Neural progenitor cell (in vitro differentiated cells): ENCODE measurements around the gene FBP1. TPM values are rescaled to one million over a fixed set of nuclear protein-coding genes. Genes with fewer than 3 reads are reported as not detected.
A peak's percentile ranks its signal among the peaks of the same experiment; 100 is the strongest.

Source experiments
- DNase-seq: peaks from one replicate; pipeline ENCODE4 v3.0.0-alpha.2; 2016; ENCODE audit warnings: low spot score
- H2AFZ ChIP-seq: fragments of 200-600 bp; sonication (generic); replicated peaks from 2 replicates; pipeline ENCODE4 v1.6.1; 2016; ENCODE audit warnings: antibody characterized with exemption
- H3F3A ChIP-seq: fragments of 200-600 bp; sonication (generic); 2 replicates; pipeline ENCODE4 v1.6.1; 2016; ENCODE audit warnings: antibody characterized with exemption, low read depth
- H3K27ac ChIP-seq: fragments of 200-600 bp; sonication (generic); 2 replicates; pipeline ENCODE4 v1.5.1; 2016; ENCODE audit warnings: mild to moderate bottlenecking
- H3K27me3 ChIP-seq: fragments of 200-600 bp; sonication (generic); 2 replicates; pipeline ENCODE4 v1.6.1; 2016; ENCODE audit warnings: mild to moderate bottlenecking, moderate library complexity
- H3K36me3 ChIP-seq: fragments of 200-600 bp; sonication (generic); 2 replicates; pipeline ENCODE4 v1.5.1; 2016
- H3K4me1 ChIP-seq: fragments of 200-600 bp; sonication (generic); 2 replicates; pipeline ENCODE4 v1.6.1; 2016; ENCODE audit warnings: mixed run types
- H3K4me2 ChIP-seq: fragments of 200-600 bp; sonication (generic); 2 replicates; pipeline ENCODE4 v1.6.1; 2016
- H3K4me3 ChIP-seq: fragments of 200-600 bp; sonication (generic); 2 replicates; pipeline ENCODE4 v1.5.1; 2016
- H3K79me2 ChIP-seq: fragments of 200-600 bp; sonication (generic); 2 replicates; pipeline ENCODE4 v1.6.1; 2016; ENCODE audit warnings: low read depth
- H3K9ac ChIP-seq: fragments of 200-600 bp; sonication (generic); 2 replicates; pipeline ENCODE4 v1.6.1; 2016
- H3K9me3 ChIP-seq: fragments of 200-600 bp; sonication (generic); 2 replicates; pipeline ENCODE4 v1.5.1; 2016; ENCODE audit warnings: low read depth
- H4K20me1 ChIP-seq: fragments of 200-600 bp; sonication (generic); 2 replicates; pipeline ENCODE4 v1.6.1; 2016; ENCODE audit warnings: low read depth
- H3K27ac Mint-ChIP-seq: 3 replicates; pipeline ENCODE4 v1.8.0; 2021; ENCODE audit warnings: mixed read lengths
- H3K27me3 Mint-ChIP-seq: 2 replicates; pipeline ENCODE4 v1.8.0; 2022; ENCODE audit warnings: low read depth, mild to moderate bottlenecking, inconsistent platforms, moderate library complexity, mixed read lengths; ENCODE audit not compliant: insufficient read depth
- H3K36me3 Mint-ChIP-seq: 3 replicates; pipeline ENCODE4 v1.8.0; 2021; ENCODE audit warnings: mixed read lengths
- H3K4me1 Mint-ChIP-seq: 3 replicates; pipeline ENCODE4 v1.8.0; 2021; ENCODE audit warnings: mixed read lengths
- H3K4me3 Mint-ChIP-seq: 3 replicates; pipeline ENCODE4 v1.8.0; 2021; ENCODE audit warnings: mild to moderate bottlenecking, moderate library complexity, mixed read lengths
- H3K9me3 Mint-ChIP-seq: 3 replicates; pipeline ENCODE4 v1.8.0; 2020; ENCODE audit warnings: mixed read lengths
- CTCF ChIP-seq: fragments of 200-600 bp; sonication (generic); IDR thresholded peaks from 2 replicates; pipeline ENCODE4 v1.5.1; 2017; ENCODE audit warnings: antibody characterized with exemption, mild to moderate bottlenecking
- EZH2 ChIP-seq: fragments of 200-600 bp; sonication (generic); IDR thresholded peaks from 2 replicates; pipeline ENCODE4 v1.6.1; 2017; ENCODE audit warnings: antibody characterized with exemption, mild to moderate bottlenecking, moderate library complexity
- EZH2phosphoT487 ChIP-seq: fragments of 200-600 bp; sonication (generic); IDR thresholded peaks from 2 replicates; pipeline ENCODE4 v1.6.1; 2017; ENCODE audit warnings: antibody characterized with exemption
- total RNA-seq: library from RNA; depleted of rRNA; stranded (reverse); fragments of >200 nt; gene quantifications from 2 replicates; pipeline ENCODE4 v1.2.3, GENCODE V29; 2015; ENCODE audit warnings: low replicate concordance

The FBP1 gene
- total RNA-seq, 1 donor from 2014 or later: not detected

GRCh38 chr9:94638335-94639060 is 820 bp downstream of the FBP1 start:
- Histone ChIP-seq H3K27me3 (peaks cover 86% of the 10 kb centered on the region), H3K27ac (no peak overlapping the region), H3K79me2 (no peaks in the 10 kb centered on the region), H2AFZ (peak overlapping the region; percentile 67), H3K36me3 (no peaks in the 10 kb centered on the region), H3K4me2 (peak overlapping the region; percentile 99), H3K4me1 (peaks cover 7% of the 10 kb centered on the region), H3K4me3 (peak overlapping the region; percentile 52), H4K20me1 (peaks cover 8% of the 10 kb centered on the region), H3F3A (peaks cover 5% of the 10 kb centered on the region), H3K9me3 (no peaks in the 10 kb centered on the region), H3K9ac (no peak overlapping the region)
- H3K36me3 Mint-ChIP-seq: no peaks in the 10 kb centered on the region
- peaks cover 3% of the 10 kb centered on the region for H3K9me3 Mint-ChIP-seq
- peaks cover 37% of the 10 kb centered on the region for H3K27me3 Mint-ChIP-seq
- H3K4me3 Mint-ChIP-seq: peak overlapping the region; percentile 91
- H3K27ac Mint-ChIP-seq: no peak overlapping the region
- DNase-seq: no peak
- TF ChIP-seq CTCF: no peak
- TF ChIP-seq EZH2phosphoT487: no peak
- no peak for TF ChIP-seq EZH2
- H3K4me1 Mint-ChIP-seq: peaks cover 10% of the 10 kb centered on the region

DNA sequence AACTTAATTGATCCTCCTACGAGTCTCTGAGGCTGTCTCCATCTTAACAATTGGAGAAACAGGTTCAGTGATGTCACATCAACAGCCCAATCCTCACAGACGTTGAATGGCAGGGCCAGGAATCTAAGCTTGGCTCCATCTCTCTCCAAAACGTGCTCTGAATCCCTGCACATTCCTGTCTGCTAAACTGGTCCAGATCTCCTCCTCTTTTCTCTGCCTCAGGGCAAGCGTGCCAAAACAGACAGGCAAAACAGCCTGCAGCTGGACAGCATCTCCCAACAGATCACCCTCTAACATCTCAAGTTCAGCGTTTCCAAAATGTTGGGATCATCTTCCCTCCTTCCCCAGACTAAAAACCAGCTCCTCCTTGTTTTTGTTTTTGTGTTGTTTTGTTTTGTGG is 6.6 kb downstream of the FBP1 start:
- no peaks in the 10 kb centered on the region for H3K79me2 ChIP-seq
- Mint-ChIP-seq H3K36me3 (no peaks in the 10 kb centered on the region), H3K27ac (no peak overlapping the region), H3K9me3 (no peaks in the 10 kb centered on the region), H3K27me3 (peaks cover 22% of the 10 kb centered on the region), H3K4me3 (no peak overlapping the region), H3K4me1 (peaks cover 11% of the 10 kb centered on the region)
- no peak overlapping the region for H2AFZ ChIP-seq
- no peak for TF ChIP-seq EZH2
- no peak for TF ChIP-seq CTCF
- no peak for TF ChIP-seq EZH2phosphoT487
- H3K36me3 ChIP-seq: no peaks in the 10 kb centered on the region
- H3K4me3 ChIP-seq: no peak overlapping the region
- H3K9me3 ChIP-seq: no peaks in the 10 kb centered on the region
- H3K9ac ChIP-seq: no peak overlapping the region
- peaks cover 7% of the 10 kb centered on the region for H3K4me1 ChIP-seq
- no peak for DNase-seq
- no peaks in the 10 kb centered on the region for H4K20me1 ChIP-seq
- H3F3A ChIP-seq: no peaks in the 10 kb centered on the region
- peaks cover 33% of the 10 kb centered on the region for H3K27me3 ChIP-seq
- no peak overlapping the region for H3K27ac ChIP-seq
- no peak overlapping the region for H3K4me2 ChIP-seq

DNA sequence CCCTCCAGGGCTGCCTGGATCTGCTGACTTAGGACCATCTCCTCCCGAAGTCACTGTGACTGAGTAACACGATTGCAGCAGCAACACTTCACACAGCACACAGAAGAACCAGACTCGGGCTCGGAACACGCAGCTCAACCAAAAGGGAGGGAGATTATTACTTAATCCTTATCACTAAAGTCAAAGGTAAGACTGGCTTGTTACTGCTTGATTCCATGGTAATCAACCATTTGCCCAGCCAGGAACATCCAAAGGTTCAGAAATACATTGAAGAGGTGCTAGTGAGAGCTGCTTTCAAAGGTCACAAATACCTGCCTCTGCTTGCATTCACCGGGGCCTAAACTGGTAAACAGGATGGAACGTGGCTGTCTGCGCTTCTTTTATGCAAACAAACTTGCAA is 7.7 kb downstream of the FBP1 start:
- peaks cover 12% of the 10 kb centered on the region for H3K4me1 Mint-ChIP-seq
- Histone ChIP-seq H3F3A (no peaks in the 10 kb centered on the region), H3K9me3 (no peaks in the 10 kb centered on the region), H3K4me3 (no peak overlapping the region), H3K79me2 (no peaks in the 10 kb centered on the region), H3K27me3 (peaks cover 22% of the 10 kb centered on the region), H3K9ac (no peak overlapping the region), H3K27ac (no peak overlapping the region), H3K4me2 (no peak overlapping the region), H4K20me1 (no peaks in the 10 kb centered on the region), H2AFZ (no peak overlapping the region), H3K4me1 (peaks cover 7% of the 10 kb centered on the region), H3K36me3 (no peaks in the 10 kb centered on the region)
- peaks cover 17% of the 10 kb centered on the region for H3K27me3 Mint-ChIP-seq
- H3K9me3 Mint-ChIP-seq: no peaks in the 10 kb centered on the region
- H3K4me3 Mint-ChIP-seq: no peak overlapping the region
- no peak overlapping the region for H3K27ac Mint-ChIP-seq
- no peak for DNase-seq
- H3K36me3 Mint-ChIP-seq: no peaks in the 10 kb centered on the region
- TF ChIP-seq CTCF (no peak), EZH2 (no peak), EZH2phosphoT487 (no peak)
